GM19468 (cell line): ENCODE results near the gene ADSS1.

Source experiments
- ATAC-seq: cut with Tn5 transposase; IDR thresholded peaks from one replicate; pipeline ENCODE4 v1.9.1; 2021; ENCODE audit warnings: mild to moderate bottlenecking, moderate library complexity, moderate number of reproducible peaks; ENCODE audit not compliant: unreplicated experiment; ENCODE audit errors: extremely low read depth

ADSS1 gene

DNA sequence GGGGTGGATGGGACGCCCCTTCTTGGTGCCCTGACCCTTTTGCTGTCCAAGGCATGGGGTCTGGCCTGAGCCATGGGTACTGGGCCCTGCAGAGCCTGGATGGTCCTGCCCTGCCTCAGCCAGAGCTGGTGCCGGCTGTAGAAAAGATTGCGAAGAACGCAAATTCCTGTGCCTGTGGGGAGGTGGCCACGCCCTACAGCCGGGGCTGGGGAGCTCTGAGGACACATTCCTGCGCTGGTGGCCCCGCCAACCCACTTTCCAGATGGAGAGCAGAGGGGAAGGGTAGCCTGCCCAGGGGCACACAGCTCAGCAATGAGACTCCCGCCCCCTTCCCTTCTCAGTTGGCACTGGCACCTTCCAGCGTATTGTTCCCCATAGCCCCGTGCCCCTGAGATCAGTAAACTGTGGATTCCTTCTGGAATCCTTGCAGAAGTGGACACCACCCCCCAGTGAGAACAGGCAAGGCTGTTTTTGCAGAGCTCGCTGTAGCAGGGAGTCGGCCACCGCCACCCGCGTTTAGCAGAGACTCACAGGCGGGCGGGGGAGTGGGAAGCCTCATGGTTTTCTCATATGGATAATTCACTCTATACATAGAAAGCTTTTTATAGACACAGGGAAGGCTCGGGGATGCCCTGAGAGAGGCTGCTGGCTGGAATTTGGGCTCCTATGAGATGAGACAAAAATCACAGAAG is 26.0 kb upstream of the ADSS1 start:
- ATAC-seq: no peak

DNA sequence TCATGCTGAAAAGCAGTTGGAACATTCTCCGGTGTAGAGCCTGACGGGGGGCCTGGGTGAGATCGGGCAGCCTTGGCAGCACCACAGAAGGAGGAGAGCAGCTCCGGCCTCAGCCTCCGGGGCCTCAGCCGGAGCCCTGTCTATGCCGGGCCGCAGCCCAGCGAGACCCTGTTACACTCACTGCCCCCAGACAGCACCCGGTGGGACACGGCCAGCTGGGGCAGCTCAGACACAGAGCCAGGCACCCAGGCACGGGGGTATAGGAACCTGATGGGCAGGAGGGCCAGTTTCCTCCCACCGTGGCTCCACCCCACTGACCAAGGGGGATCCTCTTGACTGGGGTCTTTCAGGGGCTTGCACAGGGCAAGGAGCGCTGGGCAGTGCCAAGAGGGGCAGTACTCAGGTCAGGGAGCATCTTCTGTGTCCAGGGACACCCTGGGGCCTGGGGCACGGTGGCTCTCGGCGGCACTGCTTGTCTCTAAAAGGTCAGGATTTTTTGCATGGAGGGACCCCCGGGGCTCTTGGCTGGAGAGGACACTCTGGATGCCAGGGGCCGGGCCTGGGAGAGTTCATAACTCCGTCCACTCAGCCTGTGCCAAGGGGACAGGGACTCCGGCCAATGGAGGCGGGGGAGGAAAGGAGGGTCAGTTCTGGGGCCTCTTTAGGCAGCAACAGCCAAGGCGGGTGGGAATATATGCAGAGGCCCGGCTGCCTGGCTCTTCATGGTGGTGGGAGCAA is 25.2 kb upstream of the ADSS1 start:
- no peak for ATAC-seq

DNA sequence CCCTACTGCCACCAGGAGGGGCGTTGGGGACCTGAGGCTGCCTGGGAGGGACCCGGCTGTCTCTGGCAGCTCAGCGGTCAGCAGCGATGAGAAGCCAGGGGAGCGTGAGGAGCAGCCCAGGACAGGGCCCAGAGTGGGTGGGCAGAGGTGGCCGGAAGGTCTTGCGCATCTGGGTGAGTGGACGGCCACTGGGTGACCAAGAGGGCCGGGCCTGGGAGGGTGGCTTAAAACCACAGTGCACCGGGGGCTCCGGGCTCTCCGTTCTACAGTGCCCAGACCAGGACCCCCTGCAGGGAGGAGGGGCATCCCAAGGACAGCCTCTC is 24.6 kb upstream of the ADSS1 start:
- no peak for ATAC-seq

DNA sequence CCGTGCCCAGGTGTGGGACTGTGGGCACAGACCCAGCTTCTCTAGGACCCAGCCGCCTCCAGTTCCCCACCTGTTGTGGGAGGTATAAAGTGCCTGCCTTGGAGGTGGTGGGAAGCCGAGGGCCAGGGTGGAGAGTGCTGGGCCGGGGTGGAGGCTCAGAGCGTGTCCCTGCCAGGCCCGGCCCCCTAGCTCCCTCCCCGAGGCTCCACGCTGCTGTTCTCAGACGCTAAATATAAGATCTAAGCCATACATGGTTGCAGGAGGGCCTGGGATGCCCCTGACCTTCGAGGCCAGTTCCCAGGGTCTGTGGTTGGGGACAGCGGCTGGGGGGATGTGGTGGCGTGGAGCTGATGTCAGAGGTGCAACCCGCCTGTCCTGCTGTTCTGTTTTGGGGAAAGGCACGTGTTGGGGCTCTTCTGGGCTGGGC is 23.8 kb upstream of the ADSS1 start:
- no peak for ATAC-seq

DNA sequence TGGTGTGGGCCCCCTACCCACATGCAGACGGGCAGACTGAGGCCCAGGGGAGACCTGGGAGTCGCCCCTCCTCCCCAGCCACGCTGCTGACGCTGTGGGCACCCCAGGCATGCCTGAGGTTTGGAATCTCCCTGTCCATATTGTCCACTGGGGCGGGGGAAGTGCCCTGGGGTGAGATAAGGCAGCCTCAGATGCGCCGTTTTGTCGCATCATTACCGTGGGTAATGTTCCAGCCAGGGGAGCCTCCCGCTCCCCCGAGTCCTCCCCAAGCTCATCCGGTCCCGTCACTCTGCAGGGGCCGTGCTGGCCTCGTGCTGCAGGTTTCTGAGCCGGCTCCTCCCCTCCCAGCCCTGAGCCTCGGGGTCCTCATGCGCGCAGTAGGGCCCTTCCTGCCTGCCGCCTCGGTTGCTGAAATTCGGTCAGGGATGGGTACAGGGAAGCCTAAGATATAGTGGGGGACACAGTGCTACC is 23.2 kb upstream of the ADSS1 start:
- no peak for ATAC-seq

DNA sequence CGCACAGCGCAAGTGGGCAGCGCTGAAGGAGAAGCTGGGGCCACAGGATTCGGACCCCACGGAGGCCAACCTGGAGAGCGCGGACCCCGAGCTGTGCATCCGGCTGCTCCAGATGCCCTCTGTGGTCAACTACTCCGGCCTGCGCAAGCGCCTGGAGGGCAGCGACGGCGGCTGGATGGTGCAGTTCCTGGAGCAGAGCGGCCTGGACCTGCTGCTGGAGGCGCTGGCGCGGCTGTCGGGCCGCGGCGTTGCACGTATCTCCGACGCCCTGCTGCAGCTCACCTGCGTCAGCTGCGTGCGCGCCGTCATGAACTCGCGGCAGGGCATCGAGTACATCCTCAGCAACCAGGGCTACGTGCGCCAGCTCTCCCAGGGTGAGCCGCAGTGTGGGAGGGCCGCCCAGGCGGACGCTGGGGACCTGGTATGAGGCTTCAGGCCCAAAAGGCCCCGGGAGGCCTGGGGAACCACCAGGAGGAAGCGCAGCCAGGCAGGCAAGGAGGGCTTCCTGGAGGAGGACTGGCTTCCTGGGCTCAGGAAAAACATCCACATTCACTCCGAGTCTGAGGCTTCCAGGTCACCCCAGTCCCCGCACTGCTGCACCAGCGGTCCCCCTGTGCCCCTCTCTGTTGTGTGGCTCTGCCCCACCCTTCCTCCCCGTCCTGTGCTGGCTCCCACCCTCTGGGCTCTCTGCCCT is 22.5 kb upstream of the ADSS1 start:
- no peak for ATAC-seq

DNA sequence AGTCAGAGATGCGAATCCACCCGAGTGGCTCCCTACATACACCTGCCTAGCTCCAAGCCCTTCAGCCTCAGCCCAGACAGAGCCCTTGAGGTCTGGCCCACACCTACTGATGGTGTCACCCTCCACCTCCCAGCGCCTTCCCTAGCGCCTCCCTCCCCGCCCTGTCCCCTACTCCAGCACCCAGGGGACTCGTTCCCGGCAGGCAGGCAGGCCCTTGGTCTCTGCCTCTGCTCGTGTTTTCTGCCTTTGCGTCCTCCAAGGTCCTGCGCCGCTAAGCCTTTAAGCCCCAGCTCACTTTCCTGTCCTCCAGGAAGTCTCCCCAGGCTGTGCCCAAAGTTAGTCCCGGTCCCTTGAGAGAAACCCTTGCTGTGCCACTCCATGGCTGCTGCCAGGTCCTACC is 21.9 kb upstream of the ADSS1 start:
- no peak for ATAC-seq

DNA sequence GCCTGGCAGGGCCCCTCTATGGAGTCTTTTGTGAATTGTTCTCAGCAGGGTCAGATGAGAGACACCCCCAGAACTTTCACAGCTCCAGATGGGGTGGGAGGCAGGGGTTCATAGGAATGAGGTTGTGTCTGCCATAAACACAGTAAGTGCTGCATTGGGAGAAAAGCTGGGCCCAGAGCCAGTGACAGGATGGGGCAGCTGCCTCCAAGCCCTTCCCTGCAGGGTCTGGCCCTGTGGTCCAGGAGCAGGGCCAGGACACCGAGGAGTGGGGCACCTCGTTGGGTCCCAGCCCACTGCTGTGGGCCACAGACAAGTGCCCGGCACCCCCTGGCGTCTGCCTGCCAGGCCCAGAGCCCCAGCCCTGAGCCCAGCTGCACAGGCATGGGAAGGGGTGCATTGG is 21.4 kb upstream of the ADSS1 start:
- ATAC-seq: no peak

DNA sequence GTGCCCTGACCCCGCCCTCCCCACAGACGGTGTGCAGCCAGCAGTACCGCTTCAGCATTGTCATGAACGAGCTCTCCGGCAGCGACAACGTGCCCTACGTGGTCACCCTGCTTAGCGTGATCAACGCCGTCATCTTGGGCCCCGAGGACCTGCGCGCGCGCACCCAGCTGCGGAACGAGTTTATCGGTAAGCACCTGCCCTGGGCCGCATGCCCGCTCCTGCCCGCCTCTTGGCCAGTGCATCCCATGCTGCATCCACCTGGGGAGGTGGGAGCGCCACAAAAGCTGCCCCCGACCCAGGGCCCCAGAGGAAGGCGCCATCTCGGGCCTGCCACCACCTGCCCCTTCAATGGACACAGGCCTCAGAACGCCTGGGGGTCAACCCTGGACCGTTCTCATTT is 20.8 kb upstream of the ADSS1 start:
- ATAC-seq: no peak

DNA sequence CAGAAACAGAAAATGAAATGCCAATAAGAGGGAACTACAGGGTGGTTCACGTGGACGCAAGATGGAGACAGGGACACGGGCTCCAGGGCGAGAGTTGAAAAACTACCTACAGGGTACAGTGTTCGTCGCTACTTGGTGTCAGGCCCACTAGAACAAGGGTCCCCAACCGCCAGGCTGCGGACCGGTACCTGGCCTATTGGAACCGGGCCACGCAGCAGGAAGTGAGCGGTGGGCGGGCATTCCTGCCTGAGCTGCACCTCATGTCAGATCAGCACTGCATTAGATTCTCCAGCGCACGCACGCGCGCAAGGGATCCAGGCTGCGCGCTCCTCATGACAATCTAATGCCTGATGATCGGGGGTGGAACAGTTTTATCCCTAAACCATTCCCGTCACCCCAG is 19.8 kb upstream of the ADSS1 start:
- ATAC-seq: no peak

DNA sequence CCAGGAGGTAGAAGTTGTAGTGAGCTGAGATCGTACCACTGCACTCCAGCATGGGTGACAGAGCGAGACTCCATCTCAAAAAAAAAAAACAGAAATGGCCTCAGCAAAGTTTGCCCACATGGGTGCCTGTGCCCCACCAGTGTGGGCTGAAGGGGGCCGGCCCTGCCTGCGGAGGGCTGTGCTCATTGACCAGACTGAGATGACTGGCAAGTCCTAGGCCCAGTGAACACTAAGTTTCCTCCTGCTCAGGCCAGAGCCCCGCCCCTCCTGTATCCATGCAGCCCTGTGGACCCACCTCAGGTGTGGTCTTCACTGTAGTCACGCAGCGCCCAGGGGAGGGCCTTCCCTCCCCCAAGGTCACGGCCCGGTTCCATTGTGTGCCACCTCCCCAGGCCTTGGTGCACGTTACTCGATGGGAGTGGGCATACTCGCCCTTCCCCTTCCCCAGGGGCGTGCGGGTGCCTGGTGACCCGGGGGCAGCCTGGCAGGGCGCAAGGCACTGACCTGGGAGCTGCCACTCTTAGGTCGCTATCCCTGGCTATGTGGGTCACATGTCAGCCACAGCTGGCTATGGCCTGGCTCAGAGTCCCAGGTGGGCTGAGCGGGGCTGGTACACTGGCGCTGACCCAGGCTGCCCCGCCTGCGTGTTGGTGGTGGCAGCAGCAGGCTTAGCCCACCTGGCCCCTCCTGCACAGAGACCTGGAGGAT is 18.5 kb upstream of the ADSS1 start:
- ATAC-seq: no peak

DNA sequence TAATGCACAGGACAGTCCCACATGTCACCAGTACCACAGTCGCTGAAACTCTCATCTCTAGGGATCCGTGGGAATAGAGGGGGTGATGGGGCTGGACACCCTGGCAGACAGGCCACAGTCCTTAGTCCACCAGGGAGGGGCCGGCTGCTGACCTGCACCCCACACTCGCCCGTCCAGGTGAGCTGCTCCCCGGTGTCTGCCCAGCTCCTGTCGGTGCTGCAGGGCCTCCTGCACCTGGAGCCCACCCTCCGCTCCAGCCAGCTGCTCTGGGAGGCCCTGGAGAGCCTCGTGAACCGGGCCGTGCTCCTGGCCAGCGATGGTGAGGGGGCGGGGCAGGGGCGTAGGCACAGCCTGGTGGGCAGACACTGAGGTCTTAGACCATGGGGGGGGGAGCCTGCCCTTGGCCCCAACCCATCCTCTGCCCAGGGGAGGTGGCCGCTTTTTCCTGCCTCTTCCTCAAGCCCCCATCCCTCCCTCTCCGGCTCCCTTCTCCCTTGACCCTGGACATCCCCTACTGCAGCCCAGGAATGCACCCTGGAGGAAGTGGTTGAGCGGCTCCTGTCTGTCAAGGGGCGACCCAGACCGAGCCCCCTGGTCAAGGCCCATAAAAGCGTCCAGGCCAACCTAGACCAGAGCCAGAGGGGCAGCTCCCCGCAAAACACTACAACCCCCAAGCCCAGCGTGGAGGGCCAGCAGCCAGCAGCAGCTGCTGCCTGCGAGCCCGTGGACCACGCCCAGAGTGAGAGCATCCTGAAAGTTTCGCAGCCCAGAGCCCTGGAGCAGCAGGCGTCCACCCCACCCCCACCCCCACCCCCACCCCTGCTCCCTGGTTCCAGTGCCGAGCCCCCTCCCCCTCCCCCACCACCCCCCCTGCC is 17.1 kb upstream of the ADSS1 start:
- ATAC-seq: no peak

DNA sequence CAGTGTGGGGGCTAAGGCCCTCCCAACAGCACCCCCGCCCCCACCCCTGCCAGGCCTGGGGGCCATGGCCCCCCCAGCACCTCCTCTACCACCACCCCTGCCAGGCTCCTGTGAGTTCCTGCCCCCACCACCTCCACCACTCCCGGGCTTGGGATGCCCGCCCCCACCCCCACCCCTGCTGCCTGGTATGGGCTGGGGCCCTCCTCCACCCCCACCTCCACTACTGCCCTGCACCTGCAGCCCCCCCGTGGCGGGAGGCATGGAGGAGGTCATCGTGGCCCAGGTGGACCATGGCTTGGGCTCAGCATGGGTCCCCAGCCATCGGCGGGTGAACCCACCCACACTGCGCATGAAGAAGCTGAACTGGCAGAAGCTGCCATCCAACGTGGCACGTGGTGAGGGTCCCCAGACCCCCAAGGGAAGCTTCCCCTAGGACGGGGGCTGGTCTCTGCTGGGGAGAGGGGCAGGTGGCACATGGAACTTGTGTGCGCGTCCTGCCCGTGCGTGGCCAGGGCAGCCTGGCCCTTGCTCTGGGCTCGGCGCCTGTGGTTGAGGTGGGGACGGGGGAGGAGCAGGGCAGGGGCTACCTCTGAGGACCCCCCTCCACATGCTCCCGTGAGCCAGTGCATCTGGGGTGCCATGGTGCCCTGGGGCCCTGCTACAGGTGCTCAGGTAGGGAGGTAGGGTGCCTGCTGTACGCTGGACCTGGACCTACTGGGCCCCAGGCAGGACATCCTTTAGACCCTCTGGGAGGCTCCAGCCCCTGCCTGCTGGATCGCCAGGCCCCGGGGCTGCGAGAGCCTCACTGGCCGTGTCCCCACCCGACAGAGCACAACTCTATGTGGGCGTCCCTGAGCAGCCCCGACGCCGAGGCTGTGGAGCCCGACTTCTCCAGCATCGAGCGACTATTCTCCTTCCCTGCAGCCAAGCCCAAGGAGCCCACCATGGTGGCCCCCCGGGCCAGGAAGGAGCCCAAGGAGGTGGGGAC is 16.1 kb upstream of the ADSS1 start:
- no peak for ATAC-seq

DNA sequence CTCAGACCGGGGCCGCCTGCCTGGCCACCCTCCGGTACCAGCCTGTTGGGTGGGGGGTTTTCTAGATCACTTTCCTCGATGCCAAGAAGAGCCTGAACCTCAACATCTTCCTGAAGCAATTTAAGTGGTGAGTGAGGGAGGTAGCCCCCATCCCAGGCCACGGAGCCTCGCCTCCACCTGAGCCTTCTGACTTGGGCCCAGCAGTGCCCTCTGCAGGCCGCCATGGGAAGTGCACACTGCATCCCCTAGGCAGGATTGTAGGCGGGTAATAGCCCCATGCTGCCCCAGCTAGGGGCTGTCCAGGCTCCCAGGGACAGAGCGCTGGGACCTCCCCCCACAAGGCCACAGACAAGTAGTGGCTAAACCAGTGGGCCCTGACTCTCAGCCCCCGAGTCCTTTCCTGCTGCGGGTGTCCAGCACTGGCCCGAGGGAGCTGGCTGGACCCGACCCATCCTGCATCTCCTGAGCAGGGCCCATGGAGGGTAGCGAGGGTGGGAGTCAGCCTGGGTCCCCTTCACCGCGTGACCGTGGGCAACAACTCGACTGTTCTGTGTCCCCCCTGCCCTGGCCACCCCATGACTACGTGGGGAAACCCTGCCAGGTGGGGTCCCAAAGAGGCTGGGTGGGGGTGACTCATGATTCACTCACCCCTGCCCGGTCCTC is 15.3 kb upstream of the ADSS1 start:
- ATAC-seq: no peak

DNA sequence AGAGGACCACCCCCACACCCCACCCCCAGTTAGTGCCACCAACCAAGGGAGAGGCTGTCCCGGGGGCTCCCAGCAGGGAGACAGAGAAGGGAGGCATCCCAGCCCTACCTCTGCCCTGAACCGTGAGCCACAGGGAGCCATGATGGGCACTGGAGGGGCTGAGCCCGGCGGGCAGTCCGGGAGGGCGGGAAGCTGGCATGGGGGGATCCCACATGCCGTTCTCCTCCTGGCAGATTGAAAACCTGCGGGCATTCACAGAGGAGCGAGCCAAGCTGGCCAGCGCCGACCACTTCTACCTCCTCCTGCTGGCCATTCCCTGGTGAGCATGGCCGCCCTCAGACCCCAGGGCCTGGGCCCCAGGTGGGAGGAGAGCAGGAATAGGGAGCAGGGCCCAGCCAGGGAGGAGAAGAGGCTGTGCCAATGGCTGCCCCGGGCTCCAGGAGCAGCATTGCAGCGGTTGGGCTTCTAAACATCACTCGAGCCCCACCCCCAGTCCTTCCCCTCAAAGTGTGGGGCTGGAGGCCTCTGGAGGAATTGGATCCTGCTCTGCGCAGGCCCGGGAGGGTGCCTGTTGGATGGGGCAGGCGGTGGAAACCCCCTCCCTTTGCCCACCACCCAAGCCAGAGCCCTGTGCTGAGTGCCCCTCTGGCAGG is 14.5 kb upstream of the ADSS1 start:
- ATAC-seq: no peak

DNA sequence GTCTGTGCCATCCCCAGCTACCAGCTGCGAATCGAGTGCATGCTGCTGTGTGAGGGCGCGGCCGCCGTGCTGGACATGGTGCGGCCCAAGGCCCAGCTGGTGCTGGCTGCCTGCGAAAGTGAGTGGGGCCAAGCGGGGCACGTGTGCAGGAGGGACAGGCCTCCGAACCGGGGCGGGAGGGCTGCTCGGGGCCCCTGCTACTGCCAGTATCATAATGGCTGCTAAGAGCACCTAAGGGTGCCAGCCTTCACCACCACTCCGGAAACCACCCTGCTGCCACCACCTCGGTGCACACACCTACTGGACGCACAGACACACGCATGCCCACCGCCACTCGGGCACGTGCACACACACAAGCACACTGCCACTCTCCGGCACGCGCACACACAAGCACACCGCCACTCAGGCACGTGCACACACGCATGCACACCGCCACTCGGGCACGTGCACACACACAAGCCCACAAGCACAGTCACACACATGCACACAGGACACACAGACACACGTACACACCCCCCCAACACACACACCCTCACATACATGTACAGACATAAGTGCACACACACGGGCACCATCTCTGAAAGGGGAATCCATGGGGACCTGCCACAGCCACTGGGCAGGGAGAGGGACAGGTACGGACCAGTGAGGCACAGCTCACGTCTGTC is 13.8 kb upstream of the ADSS1 start:
- no peak for ATAC-seq
